Inflammatory macrophage treated with lipopolysaccharide for 4 hours (primary cell): Measurements from ENCODE around the gene GPR22.

Source experiments
- DNase-seq: peaks from one replicate; pipeline ENCODE4 v3.0.0-alpha.2; 2020

GPR22 gene

GRCh38 chr7:107469929-107470328, at the start of gene GPR22:
GPR22 (plus strand) TSS chr7:107470057; CDS start chr7:107474061, 4,004 bp downstream.
- no peak for DNase-seq

GRCh38 chr7:107427462-107427861, 42.4 kb upstream of the GPR22 start:
- DNase-seq = no peak

GRCh38 chr7:107428642-107429041, 41.2 kb upstream of the GPR22 start:
- DNase-seq = no peak

- DNase-seq = no peak
These were observed 39.8 kb upstream of the GPR22 start for GRCh38 chr7:107430057-107430456.

GRCh38 chr7:107432261-107432660, 37.6 kb upstream of the GPR22 start:
- no peak for DNase-seq

- no peak for DNase-seq
These were observed 34.1 kb upstream of the GPR22 start for GRCh38 chr7:107435749-107436148.

- DNase-seq = no peak
These were observed 30.8 kb upstream of the GPR22 start for GRCh38 chr7:107439025-107439424.

GRCh38 chr7:107441581-107442422, 28.1 kb upstream of the GPR22 start:
- DNase-seq = no peak

GRCh38 chr7:107442678-107443077, 27.2 kb upstream of the GPR22 start:
- DNase-seq = no peak

- no peak for DNase-seq
These were observed 23.3 kb upstream of the GPR22 start for GRCh38 chr7:107446531-107446930.

GRCh38 chr7:107446988-107447387, 22.9 kb upstream of the GPR22 start:
- no peak for DNase-seq

GRCh38 chr7:107450970-107451369, 18.9 kb upstream of the GPR22 start:
- DNase-seq = no peak

GRCh38 chr7:107453388-107453787, 16.5 kb upstream of the GPR22 start:
- no peak for DNase-seq

- DNase-seq = no peak
These were observed 7.8 kb upstream of the GPR22 start for GRCh38 chr7:107461938-107462533.

- peak; percentile 34 for DNase-seq
These were observed 6.4 kb upstream of the GPR22 start for GRCh38 chr7:107463139-107464078.

GRCh38 chr7:107464666-107465226, 5.1 kb upstream of the GPR22 start:
- no peak for DNase-seq

GRCh38 chr7:107467972-107468371, 1.9 kb upstream of the GPR22 start:
- no peak for DNase-seq

- DNase-seq = no peak
These were observed 1.0 kb upstream of the GPR22 start for GRCh38 chr7:107468824-107469223.

GRCh38 chr7:107471292-107472070, 1.6 kb downstream of the GPR22 start:
- DNase-seq = peak; percentile 30

GRCh38 chr7:107472116-107472515, 2.3 kb downstream of the GPR22 start:
- no peak for DNase-seq

GRCh38 chr7:107474104-107474521, 4.3 kb downstream of the GPR22 start:
- DNase-seq = peak; percentile 2

GRCh38 chr7:107479303-107479702, 9.4 kb downstream of the GPR22 start:
- no peak for DNase-seq
